ENCODE results near the gene RAB3B. TPM values are rescaled to one million over a fixed set of nuclear protein-coding genes. Genes with fewer than 3 reads are reported as not detected.

The RAB3B gene
- total RNA-seq, 1 donor from 2014 or later = 2.4 TPM

DNA sequence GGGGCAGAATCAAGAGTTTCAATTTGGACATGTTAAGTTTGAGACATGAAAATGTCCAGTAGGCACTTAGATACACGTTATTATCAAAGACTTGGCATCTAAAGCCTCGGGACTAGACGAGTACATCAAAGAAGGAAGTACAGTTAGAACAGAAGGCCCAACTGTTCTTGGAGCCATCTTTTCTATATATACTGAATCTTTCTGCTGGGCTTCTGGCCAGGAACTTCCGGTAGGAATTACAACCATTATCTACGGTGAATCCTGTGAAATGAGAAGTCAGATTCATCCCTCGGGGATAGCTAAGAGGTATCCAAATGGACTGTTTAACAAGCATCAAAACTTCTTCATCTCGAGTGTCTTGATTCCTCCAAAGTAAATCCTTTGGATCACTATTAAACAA lies 77.6 kb downstream of the RAB3B start:
- no peak overlapping the region for H3K4me3 Mint-ChIP-seq
- H3K9me3 Mint-ChIP-seq = no peaks in the 10 kb centered on the region
- TF ChIP-seq, protein P1, sequence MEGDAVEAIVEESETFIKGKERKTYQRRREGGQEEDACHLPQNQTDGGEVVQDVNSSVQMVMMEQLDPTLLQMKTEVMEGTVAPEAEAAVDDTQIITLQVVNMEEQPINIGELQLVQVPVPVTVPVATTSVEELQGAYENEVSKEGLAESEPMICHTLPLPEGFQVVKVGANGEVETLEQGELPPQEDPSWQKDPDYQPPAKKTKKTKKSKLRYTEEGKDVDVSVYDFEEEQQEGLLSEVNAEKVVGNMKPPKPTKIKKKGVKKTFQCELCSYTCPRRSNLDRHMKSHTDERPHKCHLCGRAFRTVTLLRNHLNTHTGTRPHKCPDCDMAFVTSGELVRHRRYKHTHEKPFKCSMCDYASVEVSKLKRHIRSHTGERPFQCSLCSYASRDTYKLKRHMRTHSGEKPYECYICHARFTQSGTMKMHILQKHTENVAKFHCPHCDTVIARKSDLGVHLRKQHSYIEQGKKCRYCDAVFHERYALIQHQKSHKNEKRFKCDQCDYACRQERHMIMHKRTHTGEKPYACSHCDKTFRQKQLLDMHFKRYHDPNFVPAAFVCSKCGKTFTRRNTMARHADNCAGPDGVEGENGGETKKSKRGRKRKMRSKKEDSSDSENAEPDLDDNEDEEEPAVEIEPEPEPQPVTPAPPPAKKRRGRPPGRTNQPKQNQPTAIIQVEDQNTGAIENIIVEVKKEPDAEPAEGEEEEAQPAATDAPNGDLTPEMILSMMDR (conservative IDR thresholded peaks at IDR 0.05) = no peak
- DNase-seq (ENCODE audit: low read depth, low spot score) = no peak
- no peaks in the 10 kb centered on the region for H3K36me3 Mint-ChIP-seq (ENCODE audit: low read depth)
- peaks cover 86% of the 10 kb centered on the region for H3K27me3 Mint-ChIP-seq (ENCODE audit: low read depth)
- H3K4me1 Mint-ChIP-seq = no peaks in the 10 kb centered on the region
- H3K27ac Mint-ChIP-seq (ENCODE audit: unreplicated experiment) = no peak overlapping the region

DNA sequence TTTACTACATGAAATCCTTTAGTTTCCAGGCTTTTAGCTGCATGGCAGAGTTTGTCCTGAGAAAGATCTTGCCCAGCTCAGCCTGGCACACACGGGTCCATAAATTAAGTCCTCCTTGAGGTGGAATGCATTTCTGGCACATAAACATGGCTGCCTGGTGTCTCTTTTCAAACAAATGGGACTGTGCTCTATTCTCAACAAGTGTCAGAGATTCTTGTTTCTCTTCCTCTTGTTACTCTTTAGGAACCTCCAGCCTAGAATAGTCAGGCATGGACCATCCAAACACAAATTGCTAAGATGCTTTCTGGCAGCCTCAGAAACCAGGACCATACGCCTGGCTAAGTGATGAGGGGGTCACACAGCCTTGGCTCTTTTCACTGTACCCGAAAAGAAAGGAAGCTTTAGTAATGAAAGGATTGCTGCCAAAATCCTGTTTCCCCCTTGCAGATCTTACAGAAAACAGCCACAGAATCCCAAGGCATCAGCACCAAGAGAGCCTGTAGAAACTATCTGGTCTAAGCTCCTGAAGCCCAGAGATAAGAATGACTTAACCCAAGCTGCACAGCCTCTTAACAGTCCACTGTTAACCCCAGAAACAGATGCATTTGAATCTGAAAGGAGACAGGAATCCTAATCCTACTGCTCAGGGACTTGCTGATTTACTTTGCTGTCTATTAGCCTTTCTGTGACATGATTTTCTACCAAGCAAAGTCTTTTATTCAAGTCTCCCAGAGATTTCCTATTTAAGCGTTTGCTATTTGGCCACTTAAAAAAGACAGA lies 80.1 kb downstream of the RAB3B start:
- Mint-ChIP-seq H3K4me3 (no peak overlapping the region), H3K36me3 (ENCODE audit: low read depth) (no peaks in the 10 kb centered on the region), H3K27me3 (ENCODE audit: low read depth) (peaks cover 85% of the 10 kb centered on the region), H3K4me1 (no peaks in the 10 kb centered on the region), H3K27ac (ENCODE audit: unreplicated experiment) (no peak overlapping the region), H3K9me3 (no peaks in the 10 kb centered on the region)
- TF ChIP-seq, protein P1 (conservative IDR thresholded peaks at IDR 0.05) = no peak
- DNase-seq (ENCODE audit: low read depth, low spot score) = no peak

- no peaks in the 10 kb centered on the region for H3K9me3 Mint-ChIP-seq
- peaks cover 80% of the 10 kb centered on the region for H3K27me3 Mint-ChIP-seq (ENCODE audit: low read depth)
- no peak overlapping the region for H3K27ac Mint-ChIP-seq (ENCODE audit: unreplicated experiment)
- no peaks in the 10 kb centered on the region for H3K36me3 Mint-ChIP-seq (ENCODE audit: low read depth)
- TF ChIP-seq, protein P1 (conservative IDR thresholded peaks at IDR 0.05) = no peak
- H3K4me1 Mint-ChIP-seq = no peaks in the 10 kb centered on the region
- no peak overlapping the region for H3K4me3 Mint-ChIP-seq
- no peak for DNase-seq (ENCODE audit: low read depth, low spot score)
Measured at GRCh38 chr1:51908499-51908898, 82.0 kb downstream of the RAB3B start.

DNA sequence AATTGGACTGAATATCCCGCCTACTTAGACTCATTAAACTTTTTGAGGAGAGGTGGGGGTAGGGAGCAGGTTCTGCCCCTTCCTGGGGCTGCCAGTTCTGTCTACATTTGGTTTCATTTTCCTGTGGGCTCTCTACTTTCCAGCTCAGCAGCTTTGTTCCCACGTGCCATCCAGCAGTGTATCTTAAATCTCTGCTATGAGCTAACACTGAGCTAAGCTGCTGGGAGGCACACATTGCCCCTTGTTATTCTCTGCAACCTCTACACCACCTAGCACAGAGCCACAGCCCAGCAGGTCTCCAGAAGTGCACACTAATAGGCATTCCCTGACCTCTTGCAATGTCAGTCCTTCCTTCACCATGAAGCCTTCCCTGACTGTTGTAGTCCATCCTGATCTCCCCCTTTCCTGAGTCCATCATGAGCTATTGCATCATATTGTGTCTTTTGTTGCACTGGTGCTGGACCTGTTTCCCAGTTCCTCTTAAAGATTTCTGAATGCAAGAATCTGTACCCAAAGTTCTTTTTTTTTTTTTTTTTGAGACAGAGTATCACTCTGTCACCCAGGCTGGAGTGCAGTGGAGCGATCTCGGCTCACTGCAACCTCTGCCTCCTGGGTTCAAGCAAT lies 83.3 kb downstream of the RAB3B start:
- TF ChIP-seq, protein P1 (conservative IDR thresholded peaks at IDR 0.05) = no peak
- H3K36me3 Mint-ChIP-seq (ENCODE audit: low read depth) = no peaks in the 10 kb centered on the region
- no peak overlapping the region for H3K4me3 Mint-ChIP-seq
- H3K4me1 Mint-ChIP-seq = no peaks in the 10 kb centered on the region
- no peak overlapping the region for H3K27ac Mint-ChIP-seq (ENCODE audit: unreplicated experiment)
- DNase-seq (ENCODE audit: low read depth, low spot score) = no peak
- peaks cover 84% of the 10 kb centered on the region for H3K27me3 Mint-ChIP-seq (ENCODE audit: low read depth)
- H3K9me3 Mint-ChIP-seq = no peaks in the 10 kb centered on the region

DNA sequence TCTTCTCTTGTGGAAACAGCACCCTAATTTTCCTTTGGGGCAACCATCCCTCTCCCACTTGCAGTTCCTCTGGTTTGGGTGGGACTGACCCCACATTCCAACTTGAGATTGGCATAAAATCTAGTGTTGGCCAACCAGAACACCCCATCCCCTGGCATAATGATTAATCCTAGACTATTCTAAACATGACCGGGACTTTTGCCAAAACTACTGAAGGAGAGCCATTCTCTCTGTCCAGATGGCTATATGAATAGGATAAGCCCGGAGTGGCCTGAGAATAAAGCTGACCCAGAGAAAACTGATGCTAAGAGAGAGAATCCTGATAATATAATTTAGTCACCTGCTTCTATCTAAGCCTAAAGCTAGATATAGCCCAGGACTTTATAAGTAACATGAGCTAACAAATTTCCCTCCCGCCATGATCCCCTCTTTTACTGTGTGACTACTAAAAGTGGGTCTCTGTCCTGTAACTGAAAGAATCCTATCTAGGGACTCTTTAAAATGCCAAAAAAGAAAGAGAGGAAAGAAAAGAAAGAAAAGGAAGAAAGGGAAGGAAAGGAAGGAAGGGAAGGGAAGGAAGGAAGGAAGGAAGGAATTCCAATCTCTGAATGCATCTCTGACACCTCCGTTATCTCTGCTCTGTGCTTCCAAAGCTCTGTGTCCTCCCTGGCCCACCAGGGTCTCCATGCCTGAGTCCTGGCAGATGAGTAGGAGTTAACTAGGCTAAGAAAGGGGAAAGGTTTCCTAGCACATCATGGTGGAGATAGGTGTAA lies 84.0 kb downstream of the RAB3B start:
- no peak overlapping the region for H3K4me3 Mint-ChIP-seq
- peaks cover 78% of the 10 kb centered on the region for H3K27me3 Mint-ChIP-seq (ENCODE audit: low read depth)
- TF ChIP-seq, protein P1 (conservative IDR thresholded peaks at IDR 0.05) = no peak
- H3K36me3 Mint-ChIP-seq (ENCODE audit: low read depth) = no peaks in the 10 kb centered on the region
- H3K9me3 Mint-ChIP-seq = no peaks in the 10 kb centered on the region
- no peaks in the 10 kb centered on the region for H3K4me1 Mint-ChIP-seq
- no peak for DNase-seq (ENCODE audit: low read depth, low spot score)
- H3K27ac Mint-ChIP-seq (ENCODE audit: unreplicated experiment) = no peak overlapping the region
